ENCODE data around the gene NAA35. TPM values are rescaled to one million over a fixed set of nuclear protein-coding genes. Genes with fewer than 3 reads are reported as not detected.

Gene NAA35
- 10 to 100 TPM; 22.8 to 23.5 TPM for total RNA-seq
- polyA plus RNA-seq = 10 to 100 TPM in 1 of 2 donors, 1 to 10 TPM in 1; 4.5 to 10.6 TPM
- long read RNA-seq, donor 1, partial matches to known transcripts = 28 of 52 reads
- long read RNA-seq, donor 1, other reads (novel, unspliced or antisense) = 24 of 52 reads
- long read RNA-seq, donor 2, partial matches to known transcripts = 6 of 13 reads
- long read RNA-seq, donor 2, other reads (novel, unspliced or antisense) = 6 of 13 reads

- DNase-seq = peak; percentile 99
- Histone ChIP-seq H3K27ac (ENCODE audit: low read depth in 1 of 2, low read length in 2 of 2) (peak within 1 kb of the TSS; percentile 52 to 83), H3K36me3 (ENCODE audit: control insufficient read depth in 1 of 2, insufficient read depth in 2 of 2, low read length in 1 of 2) (no peaks in the 10 kb centered on the region), H3K4me3 (ENCODE audit: low read length in 2 of 2) (peak within 1 kb of the TSS; percentile 86 to 93), H3K27me3 (ENCODE audit: control insufficient read depth in 1 of 2, insufficient read depth in 2 of 2, low read length in 1 of 2) (no peaks in the 10 kb centered on the region), H3K9me3 (ENCODE audit: control insufficient read depth, low read length) (no peaks in the 10 kb centered on the region), H3K4me1 (ENCODE audit: control insufficient read depth in 1 of 2, insufficient read depth in 2 of 2, low read length in 2 of 2) (peaks cover 0 to 11% of the 10 kb centered on the region in 2 donors)
- 0 to 1% methylated on average over 77 to 93 of the region's 93 CpGs for WGBS, 2 donors
- intact Hi-C loops (cut with DNase I) = loop anchor here (2.0 to 5.0 kb wide), 2 partner anchors 199 to 342 kb away; partner anchors contain the start of genes AGTPBP1 (in 2 of the 2) and ISCA1 (in 1 of the 2)
- ATAC-seq (ENCODE audit: low FRiP score) = peak; percentile 99
Observed at GRCh38 chr9:85940832-85941621, at the start of gene NAA35. Gene NAA35, plus strand, starts transcription at chr9:85941146. Its CDS starts 1,014 bp downstream, at chr9:85942160.

GRCh38 chr9:85892401-85892800 lies 48.5 kb upstream of the NAA35 start:
- H3K4me3 ChIP-seq (ENCODE audit: low read length in 2 of 2) = no peak overlapping the region
- no peak overlapping the region for H3K27ac ChIP-seq (ENCODE audit: low read depth in 1 of 2, low read length in 2 of 2)
- no peaks in the 10 kb centered on the region for H3K4me1 ChIP-seq (ENCODE audit: control insufficient read depth in 1 of 2, insufficient read depth in 2 of 2, low read length in 2 of 2)
- peaks cover 0 to 3% of the 10 kb centered on the region in 2 donors for H3K36me3 ChIP-seq (ENCODE audit: control insufficient read depth in 1 of 2, insufficient read depth in 2 of 2, low read length in 1 of 2)
- no peak for ATAC-seq (ENCODE audit: low FRiP score)
- 94 to 97% methylated on average over 1 of the region's 1 CpG for WGBS, 2 donors
- H3K9me3 ChIP-seq (ENCODE audit: control insufficient read depth, low read length) = no peaks in the 10 kb centered on the region
- no peak for DNase-seq
- intact Hi-C loops (cut with DNase I) = no loop called here
- no peaks in the 10 kb centered on the region for H3K27me3 ChIP-seq (ENCODE audit: control insufficient read depth in 1 of 2, insufficient read depth in 2 of 2, low read length in 1 of 2)

- no peak for DNase-seq
- ATAC-seq (ENCODE audit: low FRiP score) = no peak
- no peak overlapping the region for H3K4me3 ChIP-seq (ENCODE audit: low read length in 2 of 2)
- WGBS, 2 donors = 97 to 98% methylated on average over 2 of the region's 2 CpGs
- H3K9me3 ChIP-seq (ENCODE audit: control insufficient read depth, low read length) = no peaks in the 10 kb centered on the region
- H3K36me3 ChIP-seq (ENCODE audit: control insufficient read depth in 1 of 2, insufficient read depth in 2 of 2, low read length in 1 of 2) = peaks cover 0 to 3% of the 10 kb centered on the region in 2 donors
- no peak overlapping the region for H3K27ac ChIP-seq (ENCODE audit: low read depth in 1 of 2, low read length in 2 of 2)
- H3K4me1 ChIP-seq (ENCODE audit: control insufficient read depth in 1 of 2, insufficient read depth in 2 of 2, low read length in 2 of 2) = no peaks in the 10 kb centered on the region
- H3K27me3 ChIP-seq (ENCODE audit: control insufficient read depth in 1 of 2, insufficient read depth in 2 of 2, low read length in 1 of 2) = no peaks in the 10 kb centered on the region
- intact Hi-C loops (cut with DNase I) = no loop called here
Observed at GRCh38 chr9:85895685-85896084, 45.3 kb upstream of the NAA35 start.

DNA sequence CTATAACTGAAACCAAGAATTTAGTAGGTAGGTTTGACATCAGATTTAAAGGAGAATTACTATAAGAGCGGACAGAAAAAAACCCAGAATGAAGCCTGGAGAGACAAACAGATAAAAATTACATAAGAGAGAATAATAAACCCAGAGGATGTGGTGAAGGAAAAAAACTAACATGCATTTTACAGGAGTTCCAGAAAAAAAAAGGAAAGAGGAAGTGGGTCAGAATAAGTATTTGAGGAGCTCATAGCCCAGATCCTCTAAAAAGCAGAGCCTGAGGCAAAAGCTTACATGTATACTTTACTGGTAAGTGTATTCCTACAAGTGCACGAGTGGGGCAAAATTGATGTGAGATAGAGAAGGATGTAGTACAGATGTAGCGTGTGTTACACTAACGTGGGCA lies 43.1 kb upstream of the NAA35 start:
- no peak for DNase-seq

GRCh38 chr9:85898332-85898731 lies 42.6 kb upstream of the NAA35 start:
- WGBS, 2 donors = 74 to 83% methylated on average over 6 of the region's 6 CpGs
- ATAC-seq (ENCODE audit: low FRiP score) = no peak
- DNase-seq = no peak

More for the DNA sequence above, 43.1 kb upstream of the NAA35 start:
- no peak overlapping the region for H3K27ac ChIP-seq (ENCODE audit: low read depth in 1 of 2, low read length in 2 of 2)
- no peaks in the 10 kb centered on the region for H3K9me3 ChIP-seq (ENCODE audit: control insufficient read depth, low read length)
- intact Hi-C loops (cut with DNase I) = no loop called here
- WGBS, 2 donors = 85 to 95% methylated on average over 4 of the region's 4 CpGs
- no peak for ATAC-seq (ENCODE audit: low FRiP score)
- H3K27me3 ChIP-seq (ENCODE audit: control insufficient read depth in 1 of 2, insufficient read depth in 2 of 2, low read length in 1 of 2) = no peaks in the 10 kb centered on the region
- H3K36me3 ChIP-seq (ENCODE audit: control insufficient read depth in 1 of 2, insufficient read depth in 2 of 2, low read length in 1 of 2) = peaks cover 0 to 3% of the 10 kb centered on the region in 2 donors
- H3K4me3 ChIP-seq (ENCODE audit: low read length in 2 of 2) = no peak overlapping the region
- H3K4me1 ChIP-seq (ENCODE audit: control insufficient read depth in 1 of 2, insufficient read depth in 2 of 2, low read length in 2 of 2) = no peaks in the 10 kb centered on the region

DNA sequence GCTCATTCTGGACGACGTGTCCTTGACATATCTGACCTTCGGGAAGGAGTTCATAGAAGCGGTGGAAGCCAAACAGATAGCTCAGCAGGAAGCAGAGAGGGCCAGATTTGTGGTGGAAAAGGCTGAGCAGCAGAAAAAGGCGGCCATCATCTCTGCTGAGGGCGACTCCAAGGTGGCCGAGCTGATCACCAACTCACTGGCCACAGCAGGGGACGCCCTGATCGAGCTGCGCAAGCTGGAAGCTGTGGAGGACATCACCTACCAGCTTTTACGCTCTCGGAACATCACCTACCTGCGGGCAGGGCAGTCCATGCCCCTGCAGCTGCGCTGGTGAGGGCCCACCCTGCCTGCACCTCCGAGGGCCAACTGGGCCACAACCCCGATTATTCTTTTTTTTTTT lies 41.6 kb upstream of the NAA35 start:
- H3K36me3 ChIP-seq (ENCODE audit: control insufficient read depth in 1 of 2, insufficient read depth in 2 of 2, low read length in 1 of 2) = no peaks in the 10 kb centered on the region
- DNase-seq (no peak), ATAC-seq (ENCODE audit: low FRiP score) (no peak)
- no peak overlapping the region for H3K4me3 ChIP-seq (ENCODE audit: low read length in 2 of 2)
- no peak overlapping the region for H3K27ac ChIP-seq (ENCODE audit: low read depth in 1 of 2, low read length in 2 of 2)
- no peaks in the 10 kb centered on the region for H3K4me1 ChIP-seq (ENCODE audit: control insufficient read depth in 1 of 2, insufficient read depth in 2 of 2, low read length in 2 of 2)
- no peaks in the 10 kb centered on the region for H3K9me3 ChIP-seq (ENCODE audit: control insufficient read depth, low read length)
- WGBS, 2 donors = 96 to 99% methylated on average over 15 to 16 of the region's 16 CpGs
- H3K27me3 ChIP-seq (ENCODE audit: control insufficient read depth in 1 of 2, insufficient read depth in 2 of 2, low read length in 1 of 2) = no peaks in the 10 kb centered on the region
- intact Hi-C loops (cut with DNase I) = no loop called here

More at GRCh38 chr9:85898332-85898731, 42.6 kb upstream of the NAA35 start:
- Histone ChIP-seq H3K36me3 (ENCODE audit: control insufficient read depth in 1 of 2, insufficient read depth in 2 of 2, low read length in 1 of 2) (peaks cover 0 to 3% of the 10 kb centered on the region in 2 donors), H3K4me3 (ENCODE audit: low read length in 2 of 2) (no peak overlapping the region), H3K27ac (ENCODE audit: low read depth in 1 of 2, low read length in 2 of 2) (no peak overlapping the region), H3K27me3 (ENCODE audit: control insufficient read depth in 1 of 2, insufficient read depth in 2 of 2, low read length in 1 of 2) (no peaks in the 10 kb centered on the region), H3K9me3 (ENCODE audit: control insufficient read depth, low read length) (no peaks in the 10 kb centered on the region), H3K4me1 (ENCODE audit: control insufficient read depth in 1 of 2, insufficient read depth in 2 of 2, low read length in 2 of 2) (no peaks in the 10 kb centered on the region)
- intact Hi-C loops (cut with DNase I) = no loop called here

DNA sequence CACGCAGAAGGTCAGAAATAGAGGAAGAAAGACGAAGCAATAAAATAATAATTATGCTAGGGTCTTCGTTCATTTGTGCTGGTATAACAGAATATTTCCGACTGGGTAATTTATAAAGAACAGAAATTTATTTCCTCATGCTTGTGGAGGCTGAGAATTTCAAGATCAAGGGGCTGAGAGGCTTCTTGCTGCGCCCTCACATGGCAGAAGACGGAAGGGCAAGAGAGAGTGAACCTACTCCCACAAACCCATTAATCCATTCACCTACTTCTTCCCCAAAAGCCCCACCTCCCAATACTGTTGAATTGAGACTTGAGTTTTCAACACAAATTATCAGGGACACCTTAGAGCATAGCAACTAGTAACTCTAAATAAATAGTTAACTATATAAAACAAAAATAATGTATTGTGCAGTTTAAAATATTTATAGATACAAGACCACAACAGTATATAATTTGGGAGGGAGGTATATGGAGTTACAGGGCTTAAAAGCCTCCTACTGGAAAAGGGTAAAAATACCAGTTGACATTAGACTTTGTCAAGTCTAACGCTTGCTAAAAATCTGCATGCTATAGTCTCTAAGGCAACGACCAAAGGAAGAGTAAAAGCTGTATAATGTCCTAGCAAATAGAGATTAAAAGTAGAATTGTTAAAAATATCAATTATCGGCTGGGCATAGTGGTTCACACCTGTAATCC lies 40.3 kb upstream of the NAA35 start:
- Histone ChIP-seq H3K9me3 (ENCODE audit: control insufficient read depth, low read length) (no peaks in the 10 kb centered on the region), H3K27me3 (ENCODE audit: control insufficient read depth in 1 of 2, insufficient read depth in 2 of 2, low read length in 1 of 2) (no peaks in the 10 kb centered on the region), H3K27ac (ENCODE audit: low read depth in 1 of 2, low read length in 2 of 2) (no peak overlapping the region), H3K36me3 (ENCODE audit: control insufficient read depth in 1 of 2, insufficient read depth in 2 of 2, low read length in 1 of 2) (no peaks in the 10 kb centered on the region), H3K4me1 (ENCODE audit: control insufficient read depth in 1 of 2, insufficient read depth in 2 of 2, low read length in 2 of 2) (no peaks in the 10 kb centered on the region), H3K4me3 (ENCODE audit: low read length in 2 of 2) (no peak overlapping the region)
- no peak for ATAC-seq (ENCODE audit: low FRiP score)
- intact Hi-C loops (cut with DNase I) = no loop called here
- WGBS, 2 donors = 54 to 58% methylated on average over 9 of the region's 9 CpGs
- DNase-seq = no peak

DNA sequence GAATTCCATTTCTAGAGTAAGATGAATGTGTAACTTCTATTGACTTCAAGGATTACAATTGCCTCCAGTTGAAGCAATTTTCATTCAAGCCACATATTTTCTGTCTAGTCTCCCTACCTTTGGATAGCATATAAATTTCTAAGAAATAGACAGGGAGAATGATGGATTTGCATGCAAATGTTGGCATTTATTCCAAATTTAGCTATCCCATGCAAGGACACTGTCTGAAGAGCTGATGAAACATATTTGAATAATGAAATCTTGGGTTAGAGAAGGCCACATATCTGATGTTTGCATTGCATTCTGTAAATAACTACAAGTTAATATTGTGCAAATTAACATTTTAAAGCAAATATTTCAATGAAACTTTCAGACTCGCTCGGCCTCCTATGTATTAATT lies 36.0 kb upstream of the NAA35 start:
- WGBS, 2 donors = 89 to 95% methylated on average over 2 of the region's 2 CpGs
- ATAC-seq (ENCODE audit: low FRiP score) (no peak), DNase-seq (no peak)
- Histone ChIP-seq H3K27me3 (ENCODE audit: control insufficient read depth in 1 of 2, insufficient read depth in 2 of 2, low read length in 1 of 2) (no peaks in the 10 kb centered on the region), H3K9me3 (ENCODE audit: control insufficient read depth, low read length) (no peaks in the 10 kb centered on the region), H3K4me1 (ENCODE audit: control insufficient read depth in 1 of 2, insufficient read depth in 2 of 2, low read length in 2 of 2) (no peaks in the 10 kb centered on the region), H3K4me3 (ENCODE audit: low read length in 2 of 2) (no peak overlapping the region), H3K27ac (ENCODE audit: low read depth in 1 of 2, low read length in 2 of 2) (no peak overlapping the region), H3K36me3 (ENCODE audit: control insufficient read depth in 1 of 2, insufficient read depth in 2 of 2, low read length in 1 of 2) (no peaks in the 10 kb centered on the region)
- intact Hi-C loops (cut with DNase I) = no loop called here
